ENCODE data around the gene TUBG1. TPM values are rescaled to one million over a fixed set of nuclear protein-coding genes. Genes with fewer than 3 reads are reported as not detected.

TUBG1 gene
- total RNA-seq, 1 donor from 2014 or later, result 29.2 TPM

DNA sequence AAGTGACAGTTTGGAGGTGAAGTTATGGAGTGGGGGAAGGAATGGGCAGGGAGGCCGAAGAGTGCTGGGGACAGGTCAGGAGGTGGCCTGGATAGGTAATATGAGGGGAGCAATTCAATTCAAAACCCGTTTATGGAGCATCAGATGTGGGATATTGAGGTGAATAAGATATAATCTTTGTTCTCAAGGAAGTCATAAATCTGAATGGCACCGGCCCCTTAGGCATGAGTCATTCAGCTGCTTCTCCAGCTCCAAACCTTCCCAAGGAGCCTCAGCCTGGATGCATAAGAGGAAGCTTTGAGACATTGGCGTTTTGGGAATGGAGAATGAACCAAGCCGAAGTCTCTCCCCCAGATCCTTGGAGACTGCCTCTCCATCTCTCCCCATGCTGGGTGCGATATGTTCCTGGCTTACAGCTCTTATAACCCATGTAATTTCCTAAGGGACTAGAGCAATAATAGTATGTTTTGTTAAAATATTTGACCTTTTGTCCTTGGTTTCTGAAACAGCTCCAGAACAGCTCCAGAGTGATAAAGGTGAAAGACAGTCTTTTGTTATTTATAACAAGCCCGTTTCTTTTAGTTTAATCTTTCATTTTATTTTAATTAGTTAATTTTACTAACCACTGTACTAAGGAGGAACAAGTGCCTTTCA is 51.3 kb downstream of the TUBG1 start:
- Histone ChIP-seq H3K27ac (no peak overlapping the region), H3K27me3 (no peaks in the 10 kb centered on the region), H3K36me3 (peaks cover 16% of the 10 kb centered on the region), H3K4me3 (no peak overlapping the region), H3K9me3 (no peaks in the 10 kb centered on the region), H3K4me1 (peaks cover 10% of the 10 kb centered on the region)
- ATAC-seq, result no peak
- TF ChIP-seq, protein P1, sequence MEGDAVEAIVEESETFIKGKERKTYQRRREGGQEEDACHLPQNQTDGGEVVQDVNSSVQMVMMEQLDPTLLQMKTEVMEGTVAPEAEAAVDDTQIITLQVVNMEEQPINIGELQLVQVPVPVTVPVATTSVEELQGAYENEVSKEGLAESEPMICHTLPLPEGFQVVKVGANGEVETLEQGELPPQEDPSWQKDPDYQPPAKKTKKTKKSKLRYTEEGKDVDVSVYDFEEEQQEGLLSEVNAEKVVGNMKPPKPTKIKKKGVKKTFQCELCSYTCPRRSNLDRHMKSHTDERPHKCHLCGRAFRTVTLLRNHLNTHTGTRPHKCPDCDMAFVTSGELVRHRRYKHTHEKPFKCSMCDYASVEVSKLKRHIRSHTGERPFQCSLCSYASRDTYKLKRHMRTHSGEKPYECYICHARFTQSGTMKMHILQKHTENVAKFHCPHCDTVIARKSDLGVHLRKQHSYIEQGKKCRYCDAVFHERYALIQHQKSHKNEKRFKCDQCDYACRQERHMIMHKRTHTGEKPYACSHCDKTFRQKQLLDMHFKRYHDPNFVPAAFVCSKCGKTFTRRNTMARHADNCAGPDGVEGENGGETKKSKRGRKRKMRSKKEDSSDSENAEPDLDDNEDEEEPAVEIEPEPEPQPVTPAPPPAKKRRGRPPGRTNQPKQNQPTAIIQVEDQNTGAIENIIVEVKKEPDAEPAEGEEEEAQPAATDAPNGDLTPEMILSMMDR (IDR thresholded peaks at IDR 0.05), result no peak
- intact Hi-C loops (cut with DNase I), result no loop called here
- no peak for DNase-seq

Other genes with a start within 250 kb of the TUBG1 start
- gene STAT3, start 221.2 kb upstream of the TUBG1 start, total RNA-seq, result 309 TPM
- 342 TPM for gene CAVIN1, start 186.4 kb upstream of the TUBG1 start, total RNA-seq
- 109 TPM for gene ATP6V0A1, start 150.8 kb upstream of the TUBG1 start, total RNA-seq
- 46.9 TPM for gene NAGLU, start 73.4 kb upstream of the TUBG1 start, total RNA-seq
- gene HSD17B1, start 56.8 kb upstream of the TUBG1 start, total RNA-seq, result 1.4 TPM
- 63.3 TPM for gene COASY, start 47.5 kb upstream of the TUBG1 start, total RNA-seq
- 61.3 TPM for gene MLX, start 42.6 kb upstream of the TUBG1 start, total RNA-seq
- 4.2 TPM for gene PSMC3IP, start 32.0 kb upstream of the TUBG1 start, total RNA-seq
- 68.6 TPM for gene RETREG3, start 309 bp upstream of the TUBG1 start, total RNA-seq
- gene TUBG2, start 49.6 kb downstream of the TUBG1 start, total RNA-seq, result 19.8 TPM
- 26.4 TPM for gene PLEKHH3, start 67.3 kb downstream of the TUBG1 start, total RNA-seq
- gene CCR10, start 72.2 kb downstream of the TUBG1 start, total RNA-seq, result 1.4 TPM
- gene CNTNAP1, start 72.8 kb downstream of the TUBG1 start, total RNA-seq, result 6.5 TPM
- gene EZH1, start 135.4 kb downstream of the TUBG1 start, total RNA-seq, result 58.4 TPM
- 114 TPM for gene RAMP2, start 151.5 kb downstream of the TUBG1 start, total RNA-seq
- gene VPS25, start 163.8 kb downstream of the TUBG1 start, total RNA-seq, result 42.3 TPM
- 0.38 TPM for gene WNK4, start 170.9 kb downstream of the TUBG1 start, total RNA-seq
- 53.9 TPM for gene COA3, start 189.0 kb downstream of the TUBG1 start, total RNA-seq
- gene CNTD1, start 189.2 kb downstream of the TUBG1 start, total RNA-seq, result 0.14 TPM
- gene BECN1, start 214.6 kb downstream of the TUBG1 start, total RNA-seq, result 66.7 TPM
- gene PSME3, start 223.7 kb downstream of the TUBG1 start, total RNA-seq, result 89.4 TPM
- 2.0 TPM for gene AOC2, start 234.9 kb downstream of the TUBG1 start, total RNA-seq
- gene AOC3, start 241.5 kb downstream of the TUBG1 start, total RNA-seq, result 235 TPM